H1 (cell line): Measurements from ENCODE around the gene PIAS4. TPM values are rescaled to one million over a fixed set of nuclear protein-coding genes. Genes with fewer than 3 reads are reported as not detected.

Experiments used
- CREB1 ChIP-seq: IDR thresholded peaks from 2 replicates; pipeline ENCODE4 v1.6.1; 2012; ENCODE audit warnings: inconsistent platforms
- TAF1 ChIP-seq: IDR thresholded peaks from 2 replicates; pipeline ENCODE4 v1.6.1; 2011; ENCODE audit warnings: mild to moderate bottlenecking, low read depth, low read length
- polyA plus RNA-seq, 7 experiments: library from polyadenylated mRNA; depleted of rRNA in 3 of 7; stranded (reverse) in 5 of 7; unstranded in 2 of 7; fragments of >200 nt in 5 of 7; fragments of 200-250 nt in 2 of 7; gene quantifications; 1 replicate in 5 of 7; 2 replicates in 1 of 7; 4 replicates in 1 of 7; pipeline versions ENCODE4 v1.2.1 to v1.2.3, GENCODE V29; 2011 to 2013; ENCODE audit warnings: missing spikeins in 2 of 7, mixed read lengths in 2 of 7
- total RNA-seq: library from RNA; stranded (reverse); fragmentation: NEBNext Ultra II Directional; extraction: Animal tissue kit (Norgen Biotek cat#: 25700); gene quantifications from 2 replicates; pipeline ENCODE4 v1.2.1, GENCODE V29; 2021
- TF ChIP-seq, protein P1 (sequence below), 3 experiments: IDR thresholded peaks; 1 replicate in 2 of 3; 2 replicates in 1 of 3; pipeline versions ENCODE4 v1.5.1 to v1.6.1; 2011; ENCODE audit warnings: low read length in 3 of 3, mild to moderate bottlenecking in 3 of 3, inconsistent platforms in 2 of 3, low read depth in 1 of 3, moderate library complexity in 1 of 3; ENCODE audit not compliant: insufficient read depth in 1 of 3; ENCODE audit errors: control extremely low read depth in 1 of 3
- TF ChIP-seq, protein P2 (sequence below): IDR thresholded peaks from 2 replicates; pipeline ENCODE4 v1.6.1; 2012; ENCODE audit warnings: inconsistent platforms

The PIAS4 gene
- total and polyA plus RNA-seq, 2 of the 8 experiments (the other 6 are each of a cell fraction or from before 2014, with no cell fraction given) = 30.2 to 51.4 TPM

- TF ChIP-seq, protein P1, sequence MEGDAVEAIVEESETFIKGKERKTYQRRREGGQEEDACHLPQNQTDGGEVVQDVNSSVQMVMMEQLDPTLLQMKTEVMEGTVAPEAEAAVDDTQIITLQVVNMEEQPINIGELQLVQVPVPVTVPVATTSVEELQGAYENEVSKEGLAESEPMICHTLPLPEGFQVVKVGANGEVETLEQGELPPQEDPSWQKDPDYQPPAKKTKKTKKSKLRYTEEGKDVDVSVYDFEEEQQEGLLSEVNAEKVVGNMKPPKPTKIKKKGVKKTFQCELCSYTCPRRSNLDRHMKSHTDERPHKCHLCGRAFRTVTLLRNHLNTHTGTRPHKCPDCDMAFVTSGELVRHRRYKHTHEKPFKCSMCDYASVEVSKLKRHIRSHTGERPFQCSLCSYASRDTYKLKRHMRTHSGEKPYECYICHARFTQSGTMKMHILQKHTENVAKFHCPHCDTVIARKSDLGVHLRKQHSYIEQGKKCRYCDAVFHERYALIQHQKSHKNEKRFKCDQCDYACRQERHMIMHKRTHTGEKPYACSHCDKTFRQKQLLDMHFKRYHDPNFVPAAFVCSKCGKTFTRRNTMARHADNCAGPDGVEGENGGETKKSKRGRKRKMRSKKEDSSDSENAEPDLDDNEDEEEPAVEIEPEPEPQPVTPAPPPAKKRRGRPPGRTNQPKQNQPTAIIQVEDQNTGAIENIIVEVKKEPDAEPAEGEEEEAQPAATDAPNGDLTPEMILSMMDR (IDR thresholded peaks at IDR 0.05; ENCODE audit: control extremely low read depth in 1 of 3, insufficient read depth in 1 of 3, low read depth in 1 of 3, low read length in 3 of 3) = no peak
- TF ChIP-seq TAF1 = no peak
- TF ChIP-seq, protein P2, sequence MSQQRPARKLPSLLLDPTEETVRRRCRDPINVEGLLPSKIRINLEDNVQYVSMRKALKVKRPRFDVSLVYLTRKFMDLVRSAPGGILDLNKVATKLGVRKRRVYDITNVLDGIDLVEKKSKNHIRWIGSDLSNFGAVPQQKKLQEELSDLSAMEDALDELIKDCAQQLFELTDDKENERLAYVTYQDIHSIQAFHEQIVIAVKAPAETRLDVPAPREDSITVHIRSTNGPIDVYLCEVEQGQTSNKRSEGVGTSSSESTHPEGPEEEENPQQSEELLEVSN = no peak
- no peak for TF ChIP-seq CREB1
Observed at GRCh38 chr19:4019578-4019977, 12.0 kb downstream of the PIAS4 start (continued).
